SJCRH30 (cell line): ENCODE results near the gene NKX2-4. TPM values are rescaled to one million over a fixed set of nuclear protein-coding genes. Genes with fewer than 3 reads are reported as not detected.
"Not testable (repeated sequence)": the region's sequence is repeated elsewhere in the genome, so short reads cannot be mapped to it uniquely, and the experiment has no call there.

Experiments
- DNase-seq, 2 experiments: peaks; one replicate each; pipeline ENCODE4 v3.0.0-alpha.2; 2015 to 2020
- H3K27ac ChIP-seq: fragments of 250-450 bp; sonication (Bioruptor Pico); 2 replicates; pipeline ENCODE4 v1.5.1; 2020; ENCODE audit warnings: mild to moderate bottlenecking, moderate library complexity
- H3K27me3 ChIP-seq: fragments of 250-450 bp; sonication (Bioruptor Pico); 2 replicates; pipeline ENCODE4 v1.5.1; 2020; ENCODE audit warnings: mild to moderate bottlenecking, moderate library complexity
- H3K36me3 ChIP-seq: fragments of 250-450 bp; sonication (Bioruptor Pico); 2 replicates; pipeline ENCODE4 v1.5.1; 2020; ENCODE audit warnings: mild to moderate bottlenecking, moderate library complexity
- H3K4me1 ChIP-seq: fragments of 250-450 bp; sonication (Bioruptor Pico); 2 replicates; pipeline ENCODE4 v1.5.1; 2020; ENCODE audit warnings: mild to moderate bottlenecking, moderate library complexity
- H3K4me3 ChIP-seq: fragments of 250-450 bp; sonication (Bioruptor Pico); 2 replicates; pipeline ENCODE4 v1.5.1; 2020; ENCODE audit warnings: mild to moderate bottlenecking, moderate library complexity
- H3K9me3 ChIP-seq: fragments of 250-450 bp; sonication (Bioruptor Pico); replicated peaks from 2 replicates; pipeline ENCODE4 v1.5.1; 2020; ENCODE audit warnings: mild to moderate bottlenecking, moderate library complexity
- total RNA-seq: library from RNA; depleted of rRNA; stranded (reverse); fragments of >200 nt; shearing (Covaris generic); gene quantifications from 2 replicates; pipeline ENCODE4 v1.2.3, GENCODE V29; 2014

The NKX2-4 gene
- total RNA-seq, 1 experiment from 2014 or later = 3.9 TPM

GRCh38 chr20:21387528-21387927, 9.8 kb downstream of the NKX2-4 start:
- H3K27ac ChIP-seq = no peak overlapping the region
- H3K4me1 ChIP-seq = peaks cover 6% of the 10 kb centered on the region; the same call in 1 of the 2 replicates
- no peak for DNase-seq
- no peaks in the 10 kb centered on the region for H3K9me3 ChIP-seq
- no peaks in the 10 kb centered on the region for H3K27me3 ChIP-seq
- H3K4me3 ChIP-seq = no peak overlapping the region
- peaks cover 75% of the 10 kb centered on the region for H3K36me3 ChIP-seq

GRCh38 chr20:21386111-21386510, 11.2 kb downstream of the NKX2-4 start:
- H3K4me1 ChIP-seq = peaks cover 6% of the 10 kb centered on the region; the same call in 1 of the 2 replicates
- no peaks in the 10 kb centered on the region for H3K9me3 ChIP-seq
- peaks cover 84% of the 10 kb centered on the region for H3K36me3 ChIP-seq
- no peak overlapping the region for H3K4me3 ChIP-seq
- no peak overlapping the region for H3K27ac ChIP-seq
- no peaks in the 10 kb centered on the region for H3K27me3 ChIP-seq
- DNase-seq = no peak

DNA sequence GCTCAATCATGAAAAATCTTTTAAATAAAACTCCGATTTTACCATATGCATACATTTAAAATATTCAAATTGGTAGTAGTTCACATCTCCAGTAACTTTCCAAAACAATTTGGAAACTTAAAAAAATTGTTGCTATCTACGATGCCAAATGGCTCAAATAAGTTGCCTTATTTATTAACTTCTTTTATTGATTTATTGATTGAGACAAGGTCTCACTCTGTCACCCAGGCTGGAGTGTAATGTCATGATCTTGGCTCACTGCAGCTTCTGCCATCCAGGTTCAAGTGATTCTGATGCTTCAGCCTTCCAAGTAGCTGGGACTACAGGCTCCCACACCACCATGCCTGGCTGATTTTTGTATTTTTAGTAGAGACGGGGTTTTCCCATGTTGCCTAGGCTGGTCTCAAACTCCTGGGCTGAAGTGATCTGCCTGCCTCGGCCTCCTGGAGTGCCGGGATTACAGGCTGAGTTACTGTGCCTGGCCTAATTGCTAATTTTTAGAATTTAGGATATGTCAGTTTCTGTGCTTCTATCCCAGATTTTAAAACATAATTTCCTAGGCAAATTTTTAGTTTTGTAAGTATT, 12.9 kb downstream of the NKX2-4 start:
- no peaks in the 10 kb centered on the region for H3K9me3 ChIP-seq
- DNase-seq = no peak
- no peak overlapping the region for H3K4me3 ChIP-seq
- H3K27me3 ChIP-seq = no peaks in the 10 kb centered on the region
- no peak overlapping the region for H3K27ac ChIP-seq
- peaks cover 6% of the 10 kb centered on the region; the same call in 1 of the 2 replicates for H3K4me1 ChIP-seq
- H3K36me3 ChIP-seq = peaks cover 80% of the 10 kb centered on the region

- no peaks in the 10 kb centered on the region for H3K27me3 ChIP-seq
- no peak overlapping the region for H3K4me3 ChIP-seq
- peaks cover 5% of the 10 kb centered on the region for H3K4me1 ChIP-seq
- H3K36me3 ChIP-seq = peaks cover 72% of the 10 kb centered on the region
- no peak overlapping the region for H3K27ac ChIP-seq
- DNase-seq = no peak
- no peaks in the 10 kb centered on the region for H3K9me3 ChIP-seq
These were observed 15.7 kb downstream of the NKX2-4 start for GRCh38 chr20:21381619-21382018.

DNA sequence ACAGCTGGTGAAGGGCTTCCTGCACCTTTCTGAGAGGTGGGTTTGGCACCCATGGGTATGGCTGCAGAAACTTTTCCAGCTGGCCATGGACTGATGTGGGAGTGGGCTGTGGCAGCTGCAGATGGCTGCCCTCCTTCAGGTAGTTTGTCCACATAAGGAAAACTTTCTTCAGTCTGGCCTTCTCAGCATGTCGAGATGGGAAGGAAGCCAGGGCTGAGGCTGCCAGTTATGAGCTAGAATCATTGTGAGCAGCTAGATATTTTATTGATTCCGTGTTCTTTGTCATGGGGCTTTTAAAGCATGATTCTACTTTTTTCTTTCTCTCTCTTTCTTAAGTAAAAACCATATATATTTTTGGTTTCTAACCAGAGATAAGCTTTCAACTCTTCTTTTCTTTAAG, 16.6 kb downstream of the NKX2-4 start:
- Histone ChIP-seq H3K27ac (no peak overlapping the region), H3K36me3 (peaks cover 67% of the 10 kb centered on the region), H3K4me3 (no peak overlapping the region), H3K4me1 (peaks cover 5% of the 10 kb centered on the region), H3K27me3 (no peaks in the 10 kb centered on the region), H3K9me3 (no peaks in the 10 kb centered on the region)
- DNase-seq = no peak

- no peak overlapping the region for H3K27ac ChIP-seq
- H3K36me3 ChIP-seq = peaks cover 55% of the 10 kb centered on the region
- H3K4me1 ChIP-seq = peaks cover 5% of the 10 kb centered on the region
- no peaks in the 10 kb centered on the region for H3K9me3 ChIP-seq
- no peak for DNase-seq
- no peaks in the 10 kb centered on the region for H3K27me3 ChIP-seq
- no peak overlapping the region for H3K4me3 ChIP-seq
These were observed 19.1 kb downstream of the NKX2-4 start for GRCh38 chr20:21378259-21378658.

- peaks cover 5% of the 10 kb centered on the region for H3K4me1 ChIP-seq
- DNase-seq = no peak
- H3K9me3 ChIP-seq = no peaks in the 10 kb centered on the region
- H3K36me3 ChIP-seq = peaks cover 49% of the 10 kb centered on the region
- H3K27ac ChIP-seq = no peak overlapping the region
- H3K27me3 ChIP-seq = no peaks in the 10 kb centered on the region
- H3K4me3 ChIP-seq = no peak overlapping the region
These were observed 19.6 kb downstream of the NKX2-4 start for GRCh38 chr20:21377701-21378100.

DNA sequence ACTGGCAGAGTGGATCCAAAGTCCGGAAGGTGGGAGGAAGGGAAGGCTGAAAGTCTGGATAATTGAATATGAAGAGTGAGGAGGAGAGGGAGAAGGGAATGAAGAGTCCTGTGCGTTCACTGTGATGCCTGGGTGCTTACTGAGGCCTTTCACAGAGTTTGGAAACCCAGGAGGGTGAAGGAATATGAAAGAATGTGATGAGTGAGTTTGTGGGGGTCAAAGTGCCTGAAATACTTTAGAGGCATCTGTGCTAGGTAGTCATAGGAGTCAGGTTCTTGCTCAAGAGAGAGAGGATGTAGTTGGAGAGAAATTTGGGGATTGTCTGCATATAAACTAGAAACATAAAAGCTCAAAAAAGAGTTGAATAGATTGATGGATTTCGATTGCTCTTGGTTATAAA, 20.7 kb downstream of the NKX2-4 start:
- no peak for DNase-seq

DNA sequence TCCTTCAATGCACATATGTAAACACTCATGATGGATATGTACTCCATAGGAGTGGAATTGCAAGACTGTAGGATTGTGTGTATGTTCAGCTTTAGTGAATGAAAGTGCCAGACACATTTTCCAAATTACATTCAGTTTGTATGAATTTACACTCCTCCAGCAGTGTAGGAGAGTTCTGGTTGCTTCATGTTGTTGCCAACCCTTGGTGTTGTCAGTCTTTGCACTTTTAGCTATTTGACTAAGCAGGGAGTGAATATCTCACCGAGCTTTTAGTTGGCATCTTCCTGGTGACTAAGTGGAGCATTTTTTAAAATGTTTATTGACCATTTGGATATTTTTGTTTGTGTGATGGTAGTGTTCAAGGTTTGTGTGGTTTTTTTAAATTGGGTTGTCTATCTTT, 23.9 kb downstream of the NKX2-4 start:
- H3K36me3 ChIP-seq = peaks cover 62% of the 10 kb centered on the region

More for the DNA sequence above, 20.7 kb downstream of the NKX2-4 start:
- Histone ChIP-seq H3K9me3 (no peaks in the 10 kb centered on the region), H3K27me3 (no peaks in the 10 kb centered on the region), H3K36me3 (peaks cover 50% of the 10 kb centered on the region), H3K27ac (no peak overlapping the region), H3K4me1 (peaks cover 5% of the 10 kb centered on the region), H3K4me3 (no peak overlapping the region)

DNA sequence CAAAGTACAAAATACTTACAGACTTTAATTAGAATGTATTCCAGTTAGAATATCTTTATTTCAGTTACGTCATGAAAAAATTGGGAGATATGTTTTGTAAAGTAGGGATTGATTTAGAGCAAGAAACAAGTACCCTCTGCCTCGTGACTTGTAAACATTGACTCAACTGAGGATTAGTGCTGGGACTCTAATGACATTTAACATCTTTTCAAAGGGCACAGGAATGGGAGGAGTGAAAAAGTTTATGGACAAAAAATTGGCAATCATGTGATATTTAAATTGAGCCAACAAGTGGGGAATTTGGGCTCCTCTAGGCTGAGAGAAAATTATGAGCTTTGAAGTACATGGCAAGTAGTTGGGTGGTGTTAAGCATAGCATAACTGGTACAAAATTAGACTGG, 25.3 kb downstream of the NKX2-4 start:
- Histone ChIP-seq H3K27me3 (no peaks in the 10 kb centered on the region), H3K9me3 (no peaks in the 10 kb centered on the region), H3K36me3 (peaks cover 68% of the 10 kb centered on the region)

More for the DNA sequence above, 23.9 kb downstream of the NKX2-4 start:
- Histone ChIP-seq H3K4me1 (no peaks in the 10 kb centered on the region; the same call in none of the 2 replicates), H3K27ac (no peak overlapping the region), H3K4me3 (no peak overlapping the region), H3K9me3 (no peaks in the 10 kb centered on the region), H3K27me3 (no peaks in the 10 kb centered on the region)
- no peak for DNase-seq

GRCh38 chr20:21371193-21371592, 26.1 kb downstream of the NKX2-4 start:
- no peaks in the 10 kb centered on the region for H3K9me3 ChIP-seq
- H3K27me3 ChIP-seq = no peaks in the 10 kb centered on the region
- peaks cover 67% of the 10 kb centered on the region for H3K36me3 ChIP-seq
- DNase-seq = peak in 1 of 2 experiments; percentile 23
- no peak overlapping the region for H3K27ac ChIP-seq
- no peak overlapping the region for H3K4me3 ChIP-seq
- H3K4me1 ChIP-seq = no peaks in the 10 kb centered on the region; the same call in 1 of the 2 replicates

More for the DNA sequence above, 25.3 kb downstream of the NKX2-4 start:
- Histone ChIP-seq H3K27ac (no peak overlapping the region), H3K4me1 (no peaks in the 10 kb centered on the region; the same call in 1 of the 2 replicates), H3K4me3 (no peak overlapping the region)
- no peak for DNase-seq

DNA sequence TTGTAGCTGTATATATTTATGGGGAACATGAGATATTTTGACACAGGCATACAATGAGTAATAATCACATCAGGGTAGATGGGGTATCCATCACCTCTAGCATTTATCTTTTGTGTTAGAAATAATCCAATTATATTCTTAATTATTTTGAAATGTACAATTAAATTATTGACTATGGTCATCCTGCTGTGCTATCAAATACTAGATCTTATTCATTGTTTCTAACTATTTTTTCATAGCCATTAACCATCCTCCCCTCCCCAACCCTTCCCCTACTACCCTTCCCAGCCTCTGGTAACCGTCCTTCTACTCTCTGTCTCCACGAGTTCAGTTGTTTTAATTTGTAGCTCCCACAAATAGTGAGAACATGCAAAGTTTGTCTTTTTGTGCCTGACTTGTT, 28.5 kb downstream of the NKX2-4 start:
- H3K9me3 ChIP-seq = no peaks in the 10 kb centered on the region
- no peak for DNase-seq
- H3K27ac ChIP-seq = no peak overlapping the region
- peaks cover 69% of the 10 kb centered on the region for H3K36me3 ChIP-seq
- no peaks in the 10 kb centered on the region; the same call in 1 of the 2 replicates for H3K4me1 ChIP-seq
- H3K27me3 ChIP-seq = no peaks in the 10 kb centered on the region
- no peak overlapping the region for H3K4me3 ChIP-seq

DNA sequence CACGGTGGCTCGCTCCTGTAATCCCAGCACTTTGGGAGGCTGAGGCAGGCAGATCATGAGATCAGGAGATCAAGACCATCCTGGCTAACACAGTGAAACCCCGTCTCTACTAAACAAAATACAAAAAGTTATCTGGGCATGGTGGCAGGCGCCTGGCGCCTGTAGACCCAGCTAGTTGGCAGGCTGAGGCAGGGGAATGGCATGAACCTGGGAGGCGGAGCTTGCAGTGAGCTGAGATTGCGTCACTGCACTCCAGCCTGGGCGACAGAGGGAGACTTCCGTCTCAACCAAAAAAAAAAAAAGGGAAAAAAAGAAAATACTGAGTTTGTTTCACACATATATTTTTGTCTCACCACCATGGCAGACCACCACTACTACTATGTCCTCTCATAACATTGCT, 31.1 kb downstream of the NKX2-4 start:
- not testable (repeated sequence) for H3K27me3 ChIP-seq, H3K27ac ChIP-seq, H3K4me3 ChIP-seq, H3K9me3 ChIP-seq, DNase-seq, H3K4me1 ChIP-seq
- peaks cover 66% of the 10 kb centered on the region for H3K36me3 ChIP-seq

DNA sequence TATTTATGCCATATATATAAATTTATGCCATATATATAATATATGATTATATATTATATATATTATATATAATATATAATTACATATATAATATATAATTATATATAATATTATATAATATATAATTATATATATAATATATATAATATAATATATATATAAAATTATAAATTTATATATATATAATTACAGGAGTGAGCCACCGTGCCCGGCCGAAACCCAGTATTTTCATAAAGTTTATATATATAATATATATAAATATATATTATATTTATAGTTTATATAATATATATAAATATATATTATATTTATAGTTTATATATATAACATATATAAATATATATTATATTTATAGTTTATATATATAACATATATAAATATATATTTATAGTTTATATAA, 31.6 kb downstream of the NKX2-4 start:
- peaks cover 67% of the 10 kb centered on the region for H3K36me3 ChIP-seq
- DNase-seq = no peak
- H3K4me1 ChIP-seq = no peaks in the 10 kb centered on the region
- H3K27me3 ChIP-seq = no peaks in the 10 kb centered on the region
- no peak overlapping the region for H3K4me3 ChIP-seq
- H3K27ac ChIP-seq = no peak overlapping the region
- H3K9me3 ChIP-seq = no peaks in the 10 kb centered on the region

DNA sequence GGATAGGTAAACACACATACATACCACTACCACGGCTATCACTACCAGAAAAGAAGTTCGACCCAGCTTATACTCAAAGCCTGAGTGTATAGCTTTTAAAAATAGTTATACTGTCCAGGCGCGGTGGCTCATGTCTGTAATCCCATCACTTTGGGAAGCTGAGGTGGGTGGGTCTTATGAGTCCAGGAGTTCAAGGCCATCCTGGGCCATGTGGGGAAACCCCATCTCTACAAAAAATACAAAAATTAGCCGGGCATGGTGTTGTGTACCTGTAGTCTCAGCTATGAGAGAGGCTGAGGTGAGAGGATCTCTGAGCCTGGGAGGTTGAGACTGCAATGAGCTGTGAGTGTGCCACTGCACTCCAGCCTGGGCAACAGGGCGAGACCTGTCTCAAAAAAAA, 32.9 kb downstream of the NKX2-4 start:
- Histone ChIP-seq H3K9me3 (no peaks in the 10 kb centered on the region), H3K36me3 (peaks cover 68% of the 10 kb centered on the region), H3K4me1 (no peaks in the 10 kb centered on the region), H3K4me3 (no peak overlapping the region), H3K27me3 (no peaks in the 10 kb centered on the region), H3K27ac (no peak overlapping the region)
- no peak for DNase-seq

DNA sequence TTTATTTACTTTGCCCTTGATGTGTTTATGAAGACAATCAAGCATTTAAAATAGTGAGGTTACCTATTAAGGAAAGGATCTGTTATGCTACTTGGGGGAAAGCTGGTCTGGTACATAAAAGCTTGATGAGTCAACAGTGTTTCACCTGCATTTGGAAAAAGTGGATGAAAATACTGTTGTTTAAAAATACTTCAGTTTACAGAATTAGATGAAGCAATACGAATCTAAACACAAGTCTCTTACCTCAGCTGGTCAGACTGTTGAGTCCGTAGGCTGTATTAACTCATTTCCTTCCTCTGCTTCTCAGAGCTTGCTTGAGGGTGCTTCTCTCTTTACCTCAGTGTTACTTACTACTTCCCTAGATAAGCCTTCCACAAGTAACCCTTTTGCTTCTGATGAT, 36.1 kb downstream of the NKX2-4 start:
- DNase-seq = no peak

More for the DNA sequence above, 36.1 kb downstream of the NKX2-4 start:
- Histone ChIP-seq H3K4me3 (no peak overlapping the region), H3K4me1 (no peaks in the 10 kb centered on the region), H3K36me3 (peaks cover 65% of the 10 kb centered on the region), H3K27me3 (no peaks in the 10 kb centered on the region), H3K27ac (no peak overlapping the region), H3K9me3 (no peaks in the 10 kb centered on the region)
